ENCODE data around the gene PFN1. TPM values are rescaled to one million over a fixed set of nuclear protein-coding genes. Genes with fewer than 3 reads are reported as not detected.

PFN1 gene
- total RNA-seq, 1 donor from 2014 or later = 404 TPM

- Mint-ChIP-seq H3K27me3 (no peaks in the 10 kb centered on the region), H3K4me1 (ENCODE audit: unreplicated experiment) (peaks cover 38% of the 10 kb centered on the region), H3K27ac (peak overlapping the region; percentile 66), H3K36me3 (peaks cover 26% of the 10 kb centered on the region), H3K4me3 (peak overlapping the region; percentile 68), H3K9me3 (no peaks in the 10 kb centered on the region)
- TF ChIP-seq CTCF (conservative IDR thresholded peaks at IDR 0.05) = no peak
- no peak for DNase-seq (ENCODE audit: extremely low spot score, unreplicated experiment)
Observed at GRCh38 chr17:4970273-4970672, 21.9 kb upstream of the PFN1 start.

- H3K9me3 Mint-ChIP-seq = no peaks in the 10 kb centered on the region
- TF ChIP-seq CTCF (conservative IDR thresholded peaks at IDR 0.05) = no peak
- H3K36me3 Mint-ChIP-seq = peaks cover 29% of the 10 kb centered on the region
- no peak for DNase-seq (ENCODE audit: extremely low spot score, unreplicated experiment)
- H3K27ac Mint-ChIP-seq = no peak overlapping the region
- H3K4me3 Mint-ChIP-seq = no peak overlapping the region
- H3K4me1 Mint-ChIP-seq (ENCODE audit: unreplicated experiment) = peaks cover 41% of the 10 kb centered on the region
- no peaks in the 10 kb centered on the region for H3K27me3 Mint-ChIP-seq
Observed at GRCh38 chr17:4969551-4970173, 21.3 kb upstream of the PFN1 start.

GRCh38 chr17:4969047-4969550, 20.8 kb upstream of the PFN1 start:
- Mint-ChIP-seq H3K4me1 (ENCODE audit: unreplicated experiment) (peaks cover 41% of the 10 kb centered on the region), H3K9me3 (no peaks in the 10 kb centered on the region), H3K27me3 (no peaks in the 10 kb centered on the region), H3K36me3 (peaks cover 25% of the 10 kb centered on the region), H3K4me3 (no peak overlapping the region), H3K27ac (no peak overlapping the region)
- no peak for DNase-seq (ENCODE audit: extremely low spot score, unreplicated experiment)
- no peak for TF ChIP-seq CTCF (conservative IDR thresholded peaks at IDR 0.05)

GRCh38 chr17:4968486-4969046, 20.2 kb upstream of the PFN1 start:
- TF ChIP-seq CTCF (conservative IDR thresholded peaks at IDR 0.05) = no peak
- H3K4me3 Mint-ChIP-seq = no peak overlapping the region
- peaks cover 41% of the 10 kb centered on the region for H3K4me1 Mint-ChIP-seq (ENCODE audit: unreplicated experiment)
- H3K27me3 Mint-ChIP-seq = no peaks in the 10 kb centered on the region
- no peak for DNase-seq (ENCODE audit: extremely low spot score, unreplicated experiment)
- H3K27ac Mint-ChIP-seq = no peak overlapping the region
- H3K36me3 Mint-ChIP-seq = peaks cover 21% of the 10 kb centered on the region
- no peaks in the 10 kb centered on the region for H3K9me3 Mint-ChIP-seq

- no peak within 1 kb of the TSS for H3K4me3 Mint-ChIP-seq
- peaks cover 37% of the 10 kb centered on the region for H3K4me1 Mint-ChIP-seq (ENCODE audit: unreplicated experiment)
- peaks cover 20% of the 10 kb centered on the region for H3K36me3 Mint-ChIP-seq
- no peak for TF ChIP-seq CTCF (conservative IDR thresholded peaks at IDR 0.05)
- no peaks in the 10 kb centered on the region for H3K9me3 Mint-ChIP-seq
- H3K27me3 Mint-ChIP-seq = no peaks in the 10 kb centered on the region
- no peak within 1 kb of the TSS for H3K27ac Mint-ChIP-seq
- DNase-seq (ENCODE audit: extremely low spot score, unreplicated experiment) = peak; percentile 97
Observed at GRCh38 chr17:4967539-4968485, 19.5 kb upstream of the PFN1 start, which contains the start of gene SPAG7. Gene SPAG7, minus strand, starts transcription at chr17:4967817. Its CDS starts 13 bp downstream, at chr17:4967804.
